Hepatocyte (in vitro differentiated cells): Measurements from ENCODE around the gene COL9A2. TPM values are rescaled to one million over a fixed set of nuclear protein-coding genes. Genes with fewer than 3 reads are reported as not detected.

Experiments
- DNase-seq: peaks from one replicate; pipeline ENCODE4 v3.0.0-alpha.2; 2016; ENCODE audit warnings: low spot score
- H2AFZ ChIP-seq: fragments of 200-600 bp; sonication (generic); 2 replicates; pipeline ENCODE4 v1.6.0; 2016; ENCODE audit warnings: antibody characterized with exemption, mild to moderate bottlenecking
- H3K27ac ChIP-seq: fragments of 200-600 bp; sonication (generic); 2 replicates; pipeline ENCODE4 v1.5.1; 2016; ENCODE audit warnings: mild to moderate bottlenecking
- H3K27me3 ChIP-seq: fragments of 200-600 bp; sonication (generic); 2 replicates; pipeline ENCODE4 v1.6.1; 2016
- H3K36me3 ChIP-seq: fragments of 200-600 bp; sonication (generic); replicated peaks from 2 replicates; pipeline ENCODE4 v1.5.1; 2016; ENCODE audit warnings: low read depth; ENCODE audit not compliant: insufficient read depth
- H3K4me1 ChIP-seq: fragments of 200-600 bp; sonication (generic); 2 replicates; pipeline ENCODE4 v1.5.1; 2016; ENCODE audit warnings: mild to moderate bottlenecking, moderate library complexity; ENCODE audit not compliant: insufficient read depth
- H3K4me2 ChIP-seq: fragments of 200-600 bp; sonication (generic); 2 replicates; pipeline ENCODE4 v1.6.0; 2016
- H3K4me3 ChIP-seq: fragments of 200-600 bp; sonication (generic); 2 replicates; pipeline ENCODE4 v1.5.1; 2016; ENCODE audit warnings: mild to moderate bottlenecking
- H3K79me2 ChIP-seq: fragments of 200-600 bp; sonication (generic); 2 replicates; pipeline ENCODE4 v1.6.0; 2017; ENCODE audit warnings: mild to moderate bottlenecking
- H3K9me2 ChIP-seq: fragments of 200-600 bp; sonication (generic); replicated peaks from 2 replicates; pipeline ENCODE4 v1.6.0; 2017; ENCODE audit warnings: mild to moderate bottlenecking; ENCODE audit not compliant: insufficient read depth
- H3K9me3 ChIP-seq: fragments of 200-600 bp; sonication (generic); 2 replicates; pipeline ENCODE4 v1.5.1; 2016; ENCODE audit warnings: low read depth, mild to moderate bottlenecking
- H4K20me1 ChIP-seq: fragments of 200-600 bp; sonication (generic); 2 replicates; pipeline ENCODE4 v1.6.0; 2016; ENCODE audit warnings: mild to moderate bottlenecking; ENCODE audit not compliant: insufficient read depth, poor library complexity, severe bottlenecking
- CTCF ChIP-seq: fragments of 200-600 bp; sonication (generic); IDR thresholded peaks from 2 replicates; pipeline ENCODE4 v1.5.1; 2016; ENCODE audit warnings: antibody characterized with exemption, mild to moderate bottlenecking; ENCODE audit not compliant: poor library complexity
- EZH2 ChIP-seq: fragments of 200-600 bp; sonication (generic); IDR thresholded peaks from 2 replicates; pipeline ENCODE4 v1.6.1; 2016; ENCODE audit warnings: antibody characterized with exemption, mild to moderate bottlenecking, borderline replicate concordance
- EZH2phosphoT487 ChIP-seq: fragments of 200-600 bp; sonication (generic); IDR thresholded peaks from one replicate; pipeline ENCODE4 v1.6.1; 2018; ENCODE audit warnings: antibody characterized with exemption, mild to moderate bottlenecking, low read depth, moderate library complexity; ENCODE audit not compliant: unreplicated experiment, severe bottlenecking
- WGBS: methylation state at CpG from one replicate; pipeline ENCODE4 v1.1.6; 2016; ENCODE audit warnings: low lambda C conversion rate; ENCODE audit errors: missing lambda C conversion rate; 5-methylcytosine and 5-hydroxymethylcytosine counted together
- polyA plus RNA-seq: library from polyadenylated mRNA; unstranded; fragments of >200 nt; fragmentation: Nextera tagmentation; extraction: Ambion mirVana; gene quantifications from 2 replicates; pipeline ENCODE4 v1.2.1, GENCODE V29; 2016
- total RNA-seq: library from RNA; depleted of rRNA; stranded (reverse); fragments of >200 nt; gene quantifications from 2 replicates; pipeline ENCODE4 v1.2.3, GENCODE V29; 2014

The COL9A2 gene
- total and polyA plus RNA-seq, 2 experiments from 2014 or later, result 20.6 to 24.9 TPM

DNA sequence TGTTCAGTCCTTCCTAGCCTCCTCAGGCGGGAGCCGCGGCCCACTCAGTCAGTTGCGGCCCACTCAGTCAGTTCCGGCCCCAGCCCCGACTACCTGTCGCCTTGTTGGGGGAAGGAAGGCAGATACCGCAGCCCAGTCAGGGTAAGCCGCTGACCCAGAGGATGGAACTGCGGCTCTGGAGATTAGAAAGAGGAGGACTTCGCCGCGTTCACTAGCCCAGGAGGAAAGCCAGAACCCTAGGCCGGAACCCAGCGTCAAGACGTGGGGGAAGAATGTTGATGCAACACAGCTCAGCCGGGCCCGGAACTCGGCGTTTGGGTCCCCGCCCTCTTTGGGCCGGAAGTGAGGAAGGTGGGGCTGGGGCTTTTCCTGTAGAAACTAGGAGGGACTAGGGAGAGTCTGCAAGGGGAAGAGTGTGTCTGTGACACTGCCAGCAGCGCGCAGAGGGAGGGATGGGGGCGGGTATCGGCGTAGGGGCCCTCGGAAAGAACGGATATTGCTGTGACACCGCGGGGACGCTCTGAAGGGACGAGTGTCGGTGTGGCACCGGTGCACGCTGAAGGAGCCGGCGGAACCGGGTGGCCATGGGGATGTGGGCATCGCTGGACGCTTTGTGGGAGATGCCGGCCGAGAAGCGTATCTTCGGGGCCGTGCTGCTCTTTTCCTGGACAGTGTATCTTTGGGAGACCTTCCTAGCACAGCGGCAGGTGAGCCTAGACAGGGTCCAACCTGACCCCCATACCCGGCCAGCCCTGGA is 59.2 kb downstream of the COL9A2 start, which contains the start of gene ZMPSTE24:
TSS of gene ZMPSTE24 (plus strand) at position 549 of the 757 bp plus-strand sequence. CDS start at position 585, 36 bp downstream.
- Histone ChIP-seq H3K4me3 (peak within 1 kb of the TSS; percentile 75), H2AFZ (peak within 1 kb of the TSS; percentile 90), H3K4me1 (peaks cover 7% of the 10 kb centered on the region), H3K9me3 (no peaks in the 10 kb centered on the region), H4K20me1 (no peaks in the 10 kb centered on the region), H3K36me3 (no peaks in the 10 kb centered on the region), H3K4me2 (peak within 1 kb of the TSS; percentile 89), H3K79me2 (peaks cover 65% of the 10 kb centered on the region), H3K27me3 (no peaks in the 10 kb centered on the region), H3K9me2 (no peaks in the 10 kb centered on the region), H3K27ac (peak within 1 kb of the TSS; percentile 98)
- peak; percentile 98 for DNase-seq
- TF ChIP-seq EZH2phosphoT487, result no peak
- TF ChIP-seq EZH2, result no peak
- TF ChIP-seq CTCF, result no peak
- WGBS, result 2% methylated on average over 40 of the region's 48 CpGs

DNA sequence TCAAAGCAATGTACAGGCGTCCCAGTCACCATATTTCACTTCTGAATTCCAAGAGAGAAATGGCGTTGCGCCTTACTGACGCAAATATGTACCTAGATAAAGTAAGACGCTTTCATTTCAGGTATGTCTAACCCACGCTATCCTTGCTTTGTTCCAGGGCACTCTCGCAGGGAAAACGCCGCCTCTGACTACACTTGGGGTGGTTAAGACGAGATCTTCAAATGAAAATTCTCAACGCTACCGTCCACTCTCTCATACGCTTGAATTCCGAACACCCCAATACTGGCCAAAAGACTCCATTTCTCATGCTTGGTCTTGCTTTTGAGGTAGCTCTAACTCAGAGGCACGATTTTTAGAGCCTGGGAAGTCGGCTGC is 59.8 kb downstream of the COL9A2 start:
- Histone ChIP-seq H3K4me2 (peak overlapping the region; percentile 85), H3K9me3 (no peaks in the 10 kb centered on the region), H3K27me3 (no peaks in the 10 kb centered on the region), H4K20me1 (no peaks in the 10 kb centered on the region), H3K36me3 (no peaks in the 10 kb centered on the region), H3K79me2 (peaks cover 59% of the 10 kb centered on the region), H3K9me2 (no peaks in the 10 kb centered on the region), H3K4me1 (peaks cover 7% of the 10 kb centered on the region), H3K4me3 (peak overlapping the region; percentile 75), H3K27ac (peak overlapping the region; percentile 98), H2AFZ (peak overlapping the region; percentile 88)
- DNase-seq, result peak; percentile 48
- under 1% methylated on average over 16 of the region's 16 CpGs for WGBS
- TF ChIP-seq EZH2, result no peak
- TF ChIP-seq CTCF, result no peak
- no peak for TF ChIP-seq EZH2phosphoT487

- Histone ChIP-seq H3K4me2 (peak overlapping the region; percentile 85), H3K27me3 (no peaks in the 10 kb centered on the region), H3K4me1 (peaks cover 7% of the 10 kb centered on the region), H3K9me3 (no peaks in the 10 kb centered on the region), H3K27ac (peak overlapping the region; percentile 98), H3K9me2 (no peaks in the 10 kb centered on the region), H3K36me3 (no peaks in the 10 kb centered on the region), H2AFZ (peak overlapping the region; percentile 88), H3K79me2 (peaks cover 55% of the 10 kb centered on the region), H3K4me3 (peak overlapping the region; percentile 75), H4K20me1 (no peaks in the 10 kb centered on the region)
- TF ChIP-seq EZH2phosphoT487, result no peak
- DNase-seq, result no peak
- 73% methylated on average over 6 of the region's 6 CpGs for WGBS
Measured at GRCh38 chr1:40256401-40257084, 60.5 kb downstream of the COL9A2 start.

DNA sequence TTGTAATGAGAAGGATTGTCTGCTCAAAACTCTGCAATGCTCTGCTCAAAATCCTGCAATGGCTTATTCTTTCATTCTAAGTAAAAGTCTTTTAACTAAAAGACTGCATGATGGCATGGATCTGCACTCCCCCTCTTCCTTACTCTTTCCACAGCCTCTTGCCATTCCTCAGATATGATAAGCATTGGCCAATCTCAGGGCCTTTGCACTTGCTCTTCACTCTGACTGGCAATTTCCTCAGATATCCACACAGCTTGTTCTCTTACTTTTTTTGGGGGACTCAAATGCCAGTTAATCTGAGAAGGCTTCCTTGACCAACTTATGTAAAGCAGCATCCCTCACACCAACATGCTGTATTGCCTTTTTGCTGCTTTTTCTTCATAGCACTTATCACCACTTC is 61.9 kb downstream of the COL9A2 start:
- Histone ChIP-seq H3K4me3 (no peak overlapping the region), H2AFZ (no peak overlapping the region), H3K36me3 (no peaks in the 10 kb centered on the region), H3K9me3 (no peaks in the 10 kb centered on the region), H3K4me1 (peaks cover 7% of the 10 kb centered on the region), H3K79me2 (peaks cover 46% of the 10 kb centered on the region), H3K27me3 (no peaks in the 10 kb centered on the region), H3K9me2 (no peaks in the 10 kb centered on the region), H4K20me1 (no peaks in the 10 kb centered on the region), H3K4me2 (peak overlapping the region; percentile 85), H3K27ac (no peak overlapping the region)
- DNase-seq, result no peak
- no peak for TF ChIP-seq CTCF
- no peak for TF ChIP-seq EZH2
- no peak for TF ChIP-seq EZH2phosphoT487
